Left cardiac atrium (tissue), 4 donors: ENCODE results near the gene WDR18. TPM values are rescaled to one million over a fixed set of nuclear protein-coding genes. Genes with fewer than 3 reads are reported as not detected.
A peak's percentile ranks its signal among the peaks of the same experiment; 100 is the strongest.
"Not testable (repeated sequence)": the region's sequence is repeated elsewhere in the genome, so short reads cannot be mapped to it uniquely, and the experiment has no call there.

Experiments
- ATAC-seq, 2 donors: fragments of 200-7000 bp; cut with Tn5 transposase; one replicate each; pipeline ENCODE4 v1.9.1; 2020; ENCODE audit warnings: mild to moderate bottlenecking in 2 of 2, moderate library complexity in 2 of 2
- DNase-seq: peaks from one replicate; pipeline ENCODE4 v3.0.0-alpha.2; 2020
- intact Hi-C, 2 donors: fragments of 100-400 bp; cut with DNase I; formaldehyde crosslinking; loops; one replicate each; pipeline versions ENCODE4 v1.14.1 to v1.15.1; 2022 to 2023
- total RNA-seq, 2 donors: library from RNA; stranded (reverse); fragmentation: NEBNext Ultra II Directional; extraction: Animal tissue kit (Norgen Biotek cat#: 25700); gene quantifications; one replicate each; pipeline ENCODE4 v1.2.1, GENCODE V29; 2021
- donor health status: DM: no; HTN: yes; CAD: no.
- donor health status: DM: no; HTN: yes; CAD: no; lungs with severe emphysema.
- donor health status: DM: yes; HTN: yes; CAD: no.
- donor health status: Dilated cardiomyopathy.

Gene WDR18
- total RNA-seq, 2 donors from 2014 or later: 16.2 to 17.2 TPM

DNA sequence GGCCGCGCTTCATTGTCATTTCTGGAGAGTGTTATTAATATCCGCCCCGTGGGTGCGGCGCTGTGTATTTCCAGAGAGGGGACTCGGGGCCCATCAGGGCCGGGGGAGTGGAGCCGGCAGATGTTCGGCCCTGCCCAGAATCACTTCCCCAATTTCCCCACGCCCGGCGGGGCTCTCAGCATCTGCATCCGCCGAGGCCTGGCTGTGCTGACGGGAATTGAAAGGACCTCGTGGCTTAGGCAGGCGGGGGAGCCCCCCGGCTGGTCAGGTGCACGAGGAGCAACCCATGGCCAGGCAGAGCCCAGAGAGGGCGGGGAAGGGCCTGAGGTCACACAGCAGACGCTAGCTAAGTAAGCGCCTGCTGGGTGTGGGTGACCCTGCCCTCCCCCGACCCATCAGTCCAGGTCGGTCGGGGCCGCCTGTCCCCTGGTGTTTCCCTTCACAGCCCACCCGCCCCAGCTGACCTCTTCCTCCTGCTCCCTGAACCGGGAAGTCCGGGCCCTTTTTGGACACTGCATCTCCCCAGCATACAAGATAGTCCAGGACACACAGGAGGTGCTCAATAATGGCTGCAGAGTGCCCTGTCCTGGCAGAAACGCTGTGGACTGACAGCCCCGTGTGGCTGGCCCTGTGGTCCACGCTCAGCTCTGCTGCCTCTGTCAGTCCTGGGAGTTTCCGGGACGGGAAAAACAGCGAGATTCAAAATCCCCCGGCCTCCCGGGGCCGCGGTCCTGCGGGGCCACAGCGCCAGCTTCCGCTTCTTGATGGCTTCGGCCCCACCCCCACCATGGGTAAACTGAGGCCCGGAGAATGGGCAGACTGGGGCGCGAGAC lies 36.2 kb upstream of the WDR18 start:
- DNase-seq (peak; percentile 59), ATAC-seq (peak; percentile 65 to 74)
- intact Hi-C loops: no loop called here

DNA sequence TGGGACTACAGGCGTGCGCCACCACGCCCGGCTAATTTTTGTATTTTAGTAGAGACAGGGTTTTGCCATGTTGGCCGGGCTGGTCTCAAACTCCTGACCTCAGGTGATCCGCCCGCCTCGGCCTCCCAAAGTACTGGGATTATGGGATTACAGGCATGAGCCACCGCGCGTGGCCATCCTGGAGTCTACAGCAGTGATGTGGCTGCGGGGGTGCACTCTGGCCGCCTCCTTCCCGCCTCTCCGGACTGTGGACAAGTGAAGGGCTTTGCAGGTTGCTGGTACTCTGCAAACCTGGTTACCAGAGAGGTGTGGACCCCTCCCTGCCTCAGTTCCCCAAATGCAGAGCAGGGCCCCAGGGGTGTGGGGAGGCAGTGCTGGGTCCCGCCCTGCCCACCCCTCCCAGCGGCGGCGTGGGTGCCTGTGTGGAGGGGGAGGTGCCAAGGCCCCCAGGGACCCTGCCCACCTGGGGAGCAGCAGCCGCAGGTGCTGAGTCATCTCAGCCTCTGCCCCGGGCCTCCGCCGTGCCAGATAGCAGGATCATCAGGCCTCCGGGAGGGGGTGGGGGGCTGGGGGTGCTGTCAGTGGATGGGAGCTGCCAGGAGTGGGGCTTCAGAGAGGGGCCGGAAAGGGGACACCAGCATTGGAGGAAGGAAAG lies 35.2 kb upstream of the WDR18 start:
- no peak for ATAC-seq
- no peak for DNase-seq
- intact Hi-C loops: no loop called here

GRCh38 chr19:950352-951066 lies 33.6 kb upstream of the WDR18 start:
- intact Hi-C loops: no loop called here
- no peak for ATAC-seq
- DNase-seq: no peak

- ATAC-seq (no peak), DNase-seq (no peak)
- intact Hi-C loops: no loop called here
Observed at GRCh38 chr19:952049-952679, 32.0 kb upstream of the WDR18 start.

DNA sequence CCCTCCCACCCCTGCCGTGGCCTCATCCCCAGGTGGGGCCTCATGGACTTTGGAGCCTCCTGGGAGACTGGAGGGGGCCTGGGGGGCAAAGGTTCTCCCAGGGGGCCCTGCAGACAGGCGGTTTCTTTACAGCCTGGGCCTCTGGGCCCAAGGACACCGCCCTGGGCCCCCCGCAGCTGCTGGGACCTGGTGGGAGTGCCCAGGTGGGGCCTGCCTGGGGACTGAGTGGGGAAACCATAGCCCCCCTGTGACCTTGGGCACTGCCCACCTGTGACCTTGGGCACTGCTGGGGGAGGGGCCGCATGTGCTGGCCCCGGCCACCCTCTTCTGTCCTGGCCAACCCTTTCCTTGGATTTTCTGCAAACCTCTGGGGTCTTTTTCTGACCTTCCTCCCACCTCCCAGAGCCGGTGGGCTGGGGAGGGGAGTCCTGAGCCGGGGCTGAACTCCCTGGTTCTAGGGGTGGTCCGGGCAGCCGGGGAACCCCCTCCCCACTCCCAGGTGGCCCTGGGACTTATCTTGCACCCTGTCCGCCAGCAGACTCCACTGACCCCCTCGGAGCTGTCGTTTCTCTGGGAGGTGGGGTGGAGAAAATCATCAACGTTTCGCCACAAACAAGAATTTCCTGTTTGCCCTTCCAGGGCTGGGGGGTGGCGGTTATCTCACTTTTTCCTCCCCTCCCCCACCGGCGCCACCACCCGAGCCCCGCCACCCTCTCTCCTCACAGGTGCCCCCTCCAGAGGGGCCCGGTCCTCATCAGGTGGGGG lies 31.3 kb upstream of the WDR18 start:
- intact Hi-C loops: no loop called here
- DNase-seq: no peak
- peak in 1 of 2 donors; percentile 32 for ATAC-seq

- intact Hi-C loops: no loop called here
- no peak for ATAC-seq
- no peak for DNase-seq
Observed at GRCh38 chr19:953445-954271, 30.5 kb upstream of the WDR18 start.

DNA sequence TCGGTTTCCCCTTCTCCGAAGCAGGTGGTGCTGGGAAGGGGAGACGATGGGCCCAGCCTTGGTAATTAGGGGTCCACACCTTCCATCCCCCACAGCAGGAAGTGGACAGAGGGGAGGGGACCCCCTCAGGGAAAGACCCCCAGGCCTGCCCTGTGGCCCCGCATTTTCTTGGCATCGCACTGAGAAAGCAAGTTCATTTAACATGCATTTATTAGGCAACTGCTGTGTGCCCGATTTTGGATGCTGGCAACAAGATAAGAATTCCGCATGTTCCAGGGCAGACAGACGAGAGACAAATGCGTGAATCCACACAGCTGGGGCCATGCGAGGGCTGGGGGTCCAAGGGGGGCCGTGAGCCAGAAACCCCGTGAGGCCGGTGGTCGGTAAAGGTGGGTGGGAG lies 29.9 kb upstream of the WDR18 start:
- DNase-seq: no peak
- no peak for ATAC-seq
- intact Hi-C loops: no loop called here

DNA sequence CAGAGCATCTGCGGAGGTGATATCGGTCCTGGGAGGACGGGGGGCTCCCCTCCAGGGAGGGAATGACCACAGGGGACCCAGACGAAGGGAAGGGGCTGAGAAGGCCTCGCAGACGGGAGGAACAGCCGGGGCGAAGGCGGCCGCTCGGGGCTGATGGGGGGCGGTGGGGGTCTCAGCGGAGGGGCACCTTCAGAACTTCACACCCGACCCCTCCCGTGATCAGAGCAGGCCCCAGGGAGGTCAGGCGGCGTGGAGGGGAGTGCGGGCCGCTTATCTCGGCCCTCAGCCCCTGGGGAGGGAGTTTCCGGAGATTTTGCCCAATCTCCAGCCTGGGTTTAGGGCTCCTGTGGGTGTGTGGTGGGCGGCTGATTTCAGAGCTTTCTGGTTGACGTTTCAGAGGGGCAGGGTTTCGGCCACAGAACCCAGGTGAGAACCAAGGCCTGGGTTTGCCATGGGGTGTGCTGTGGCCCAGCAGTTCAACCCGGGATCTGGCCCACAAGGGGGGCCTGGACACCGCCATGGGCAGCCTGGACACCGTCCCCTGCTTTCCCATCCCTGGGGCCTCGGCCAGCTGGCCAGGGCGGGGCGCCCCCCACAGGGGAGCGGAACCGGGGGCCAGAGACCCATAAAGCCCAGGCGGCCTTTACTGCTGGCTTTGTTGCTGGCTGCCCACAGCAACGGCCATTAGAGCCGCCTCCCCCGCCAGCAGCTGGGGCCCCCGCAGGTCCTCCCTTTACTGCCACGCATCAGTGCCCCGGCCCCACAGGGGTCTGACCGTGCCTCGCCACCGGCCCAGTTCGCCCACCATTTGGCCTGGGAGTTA lies 29.3 kb upstream of the WDR18 start:
- no peak for DNase-seq
- intact Hi-C loops: no loop called here
- ATAC-seq: no peak

DNA sequence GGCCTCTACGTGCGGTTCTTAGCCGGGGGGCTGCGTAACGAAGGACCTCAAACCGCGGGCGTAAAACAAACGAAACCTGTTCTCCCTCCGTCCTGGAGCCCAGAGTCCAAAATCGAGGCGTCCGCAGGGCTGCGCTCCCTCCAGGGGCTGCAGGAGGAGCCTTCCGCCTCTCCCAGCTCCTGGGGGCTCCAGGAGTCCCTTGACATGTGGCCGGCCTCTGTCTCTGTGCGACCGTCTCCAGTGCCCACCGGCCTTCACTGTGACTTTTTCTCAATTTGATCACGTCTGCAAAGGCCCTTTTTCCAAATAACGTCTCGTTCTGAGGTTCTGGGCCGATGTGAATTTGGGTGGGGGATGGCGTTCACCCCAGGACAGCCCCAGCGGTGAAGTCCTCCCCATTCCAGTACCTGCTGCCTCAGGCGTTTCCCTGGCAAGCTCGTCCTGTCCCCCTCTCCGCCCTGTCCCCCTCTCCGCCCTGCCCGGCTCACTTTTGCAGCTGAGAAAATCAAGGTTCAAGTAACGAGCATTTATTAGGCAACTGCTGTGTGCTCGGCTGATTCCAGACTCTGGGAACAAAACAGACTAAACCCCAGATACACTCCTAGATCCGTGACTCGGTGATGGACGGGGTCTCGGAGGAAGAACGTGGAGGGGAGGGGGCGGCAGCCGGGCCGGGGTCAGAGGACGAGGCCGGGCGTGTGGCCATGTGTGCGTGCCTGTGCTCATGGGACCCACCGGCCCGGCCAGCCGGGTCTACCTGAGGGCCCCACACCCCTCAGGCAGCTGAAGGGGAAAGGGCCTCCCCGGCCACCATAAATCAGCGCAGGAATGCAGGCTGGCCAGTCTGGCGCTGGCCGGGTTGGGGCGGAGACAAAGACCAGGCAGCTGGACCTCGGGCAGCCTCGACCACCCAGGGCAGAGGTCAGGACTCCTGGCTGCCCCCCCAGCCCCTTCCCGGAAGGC lies 28.1 kb upstream of the WDR18 start:
- DNase-seq: no peak
- intact Hi-C loops: no loop called here
- no peak for ATAC-seq

DNA sequence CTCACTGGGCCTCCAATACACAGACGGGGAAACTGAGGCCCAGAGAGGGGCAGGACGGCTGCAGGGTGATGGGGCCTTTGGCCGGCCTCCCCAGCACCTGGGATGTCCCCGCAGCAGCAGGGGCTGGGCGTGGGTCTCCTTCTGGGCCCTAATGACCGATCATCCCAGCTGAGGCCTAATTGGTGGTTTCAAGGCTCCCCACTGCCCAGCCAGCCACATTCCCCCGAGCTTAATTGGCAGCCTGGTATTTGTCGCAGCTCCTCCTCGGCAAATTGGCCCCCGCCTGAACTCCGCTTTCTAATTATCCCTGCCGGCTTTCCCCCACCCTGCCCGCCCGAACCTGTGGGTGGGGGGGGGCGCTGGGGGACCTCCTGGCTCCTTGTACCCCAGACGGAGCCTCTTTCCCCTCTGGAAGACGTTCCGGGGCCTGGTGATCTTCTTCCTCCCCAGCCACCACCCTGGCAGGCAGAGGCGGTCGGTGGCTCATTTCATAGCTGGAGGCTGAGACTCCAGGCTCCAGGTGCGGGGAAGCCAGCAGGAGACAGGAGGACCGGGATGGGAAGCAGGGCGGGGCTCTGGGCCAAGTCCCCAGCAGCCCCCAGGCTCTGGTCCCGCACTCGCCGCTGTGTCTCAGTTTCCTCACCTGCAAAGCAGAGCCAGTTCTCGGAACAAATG lies 27.2 kb upstream of the WDR18 start:
- DNase-seq (no peak), ATAC-seq (no peak)
- intact Hi-C loops: no loop called here

- intact Hi-C loops, ATAC-seq: not testable (repeated sequence)
Observed at GRCh38 chr19:957578-957977, 26.6 kb upstream of the WDR18 start.

GRCh38 chr19:958967-959855 lies 24.9 kb upstream of the WDR18 start:
- no peak for ATAC-seq

More at GRCh38 chr19:957578-957977, 26.6 kb upstream of the WDR18 start:
- not testable (repeated sequence) for DNase-seq

DNA sequence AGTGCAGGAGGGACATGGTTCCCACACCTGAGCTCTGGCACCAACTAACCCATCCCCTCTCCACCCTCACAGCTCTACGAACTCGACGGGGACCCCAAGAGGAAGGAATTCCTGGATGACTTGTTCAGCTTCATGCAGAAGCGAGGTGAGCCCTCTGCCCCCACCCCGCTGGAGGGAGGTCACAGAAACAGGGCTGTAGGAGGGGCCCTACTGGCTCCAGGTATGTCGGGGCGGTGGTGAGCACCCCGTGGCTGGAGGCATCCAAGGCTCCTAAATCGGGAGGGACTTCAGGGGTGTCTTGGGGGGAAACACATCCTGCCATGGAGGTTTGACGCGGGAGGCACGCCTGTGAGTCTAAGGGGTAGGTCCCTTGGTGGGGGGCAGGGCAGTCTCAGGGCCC lies 24.1 kb upstream of the WDR18 start:
- intact Hi-C loops: no loop called here
- ATAC-seq: no peak
- no peak for DNase-seq

More at GRCh38 chr19:958967-959855, 24.9 kb upstream of the WDR18 start:
- DNase-seq: no peak
- intact Hi-C loops: no loop called here

DNA sequence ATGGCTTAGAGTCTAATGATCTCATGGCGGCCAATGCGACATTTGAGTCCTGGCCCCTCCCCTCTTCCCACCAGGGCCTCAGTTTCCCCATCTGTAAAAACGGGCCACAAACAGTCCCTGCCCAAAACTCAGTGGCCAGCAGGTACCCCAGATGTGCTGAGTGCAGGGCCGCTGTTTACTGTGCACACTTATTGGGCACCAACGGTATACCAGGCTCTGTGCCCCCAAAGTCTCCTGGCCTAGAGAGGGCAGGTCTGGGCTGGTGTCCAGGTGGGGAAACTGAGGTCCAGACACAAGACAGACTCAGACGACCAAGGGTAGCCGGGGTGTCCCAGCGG lies 23.6 kb upstream of the WDR18 start:
- ATAC-seq (no peak), DNase-seq (no peak)
- intact Hi-C loops: no loop called here
